ENCODE data around the gene FAM131A. TPM values are rescaled to one million over a fixed set of nuclear protein-coding genes. Genes with fewer than 3 reads are reported as not detected.

Gene FAM131A
- 17.6 and 17.9 TPM in 2 replicates for total RNA-seq (2014; rRNA removed; shearing (Covaris generic))

GRCh38 chr3:184337399-184337714 is at the start of gene FAM131A:
Gene FAM131A (plus strand): TSS chr3:184337600. CDS start chr3:184337631, 31 bp downstream.

GRCh38 chr3:184298759-184299487 is 38.5 kb upstream of the FAM131A start, which contains the start of gene PSMD2:
Gene PSMD2 (plus strand): TSS chr3:184299241. CDS start chr3:184299267, 26 bp downstream.

GRCh38 chr3:184314363-184314699 is 23.1 kb upstream of the FAM131A start, which contains the start of gene EIF4G1:
Gene EIF4G1 (plus strand): TSS chr3:184314606. CDS start chr3:184315797, 1,191 bp downstream.

GRCh38 chr3:184361532-184361931 is 24.1 kb downstream of the FAM131A start, which contains the start of the genes CLCN2 and POLR2H:
Gene CLCN2 (minus strand): TSS chr3:184361605. CDS start chr3:184361479, 126 bp downstream.
Gene POLR2H (plus strand): TSS chr3:184361710. CDS start chr3:184363493, 1,783 bp downstream.

GRCh38 chr3:184377882-184378445 is 40.6 kb downstream of the FAM131A start, which contains the start of gene THPO:
Gene THPO (minus strand): TSS chr3:184378207. CDS start chr3:184376259, 1,948 bp downstream.

GRCh38 chr3:184379358-184380184 is 42.2 kb downstream of the FAM131A start, which contains the start of gene CHRD:
Gene CHRD (plus strand): TSS chr3:184380054. CDS start chr3:184380319, 265 bp downstream.

Small RNAs within 50 kb of the gene (small RNA-seq; reads per million reads assigned to genes)
- 52.4 reads per million, percentile 95 among the genes with 10 or more reads in this experiment for gene SNORD66

Other genes with a start within 250 kb of the FAM131A start
- gene HTR3E, start 240.5 kb upstream of the FAM131A start, total RNA-seq (2014; rRNA removed; shearing (Covaris generic)), result not detected in 2 replicates
- 43.3 and 58.9 TPM in 2 replicates for gene EIF2B5, start 202.2 kb upstream of the FAM131A start, total RNA-seq (2014; rRNA removed; shearing (Covaris generic))
- 25.2 and 31.6 TPM in 2 replicates for gene DVL3, start 182.2 kb upstream of the FAM131A start, total RNA-seq (2014; rRNA removed; shearing (Covaris generic))
- 243 and 275 TPM in 2 replicates for gene AP2M1, start 162.7 kb upstream of the FAM131A start, total RNA-seq (2014; rRNA removed; shearing (Covaris generic))
- 25.7 and 26.3 TPM in 2 replicates for gene ABCF3, start 151.4 kb upstream of the FAM131A start, total RNA-seq (2014; rRNA removed; shearing (Covaris generic))
- 0.15 TPM in 1 of 2 replicates, not detected in the other for gene VWA5B2, start 108.0 kb upstream of the FAM131A start, total RNA-seq (2014; rRNA removed; shearing (Covaris generic))
- 34.3 and 51.6 TPM in 2 replicates for gene ALG3, start 88.6 kb upstream of the FAM131A start, total RNA-seq (2014; rRNA removed; shearing (Covaris generic))
- gene EEF1AKMT4, start 87.9 kb upstream of the FAM131A start, total RNA-seq (2014; rRNA removed; shearing (Covaris generic)), result 5.9 TPM in 2 replicates
- 0.23 and 0.40 TPM in 2 replicates for gene CAMK2N2, start 76.0 kb upstream of the FAM131A start, total RNA-seq (2014; rRNA removed; shearing (Covaris generic))
- gene ECE2, start 61.6 kb upstream of the FAM131A start, total RNA-seq (2014; rRNA removed; shearing (Covaris generic)), result not detected in 2 replicates
- 248 and 283 TPM in 2 replicates for gene PSMD2, start 38.4 kb upstream of the FAM131A start, total RNA-seq (2014; rRNA removed; shearing (Covaris generic))
- 320 and 331 TPM in 2 replicates for gene EIF4G1, start 23.0 kb upstream of the FAM131A start, total RNA-seq (2014; rRNA removed; shearing (Covaris generic))
- gene CLCN2, start 24.0 kb downstream of the FAM131A start, total RNA-seq (2014; rRNA removed; shearing (Covaris generic)), result 14.2 and 16.4 TPM in 2 replicates
- gene POLR2H, start 24.1 kb downstream of the FAM131A start, total RNA-seq (2014; rRNA removed; shearing (Covaris generic)), result 116 and 132 TPM in 2 replicates
- not detected in 2 replicates for gene THPO, start 40.6 kb downstream of the FAM131A start, total RNA-seq (2014; rRNA removed; shearing (Covaris generic))
- gene CHRD, start 42.5 kb downstream of the FAM131A start, total RNA-seq (2014; rRNA removed; shearing (Covaris generic)), result 0.11 TPM in 1 of 2 replicates, not detected in the other
- 5.0 and 6.7 TPM in 2 replicates for gene EPHB3, start 224.2 kb downstream of the FAM131A start, total RNA-seq (2014; rRNA removed; shearing (Covaris generic))

All from A375 (cell line).